ACC112 (cell line): ENCODE data around the gene CKMT1A.
"Not testable (repeated sequence)": the region's sequence is repeated elsewhere in the genome, so short reads cannot be mapped to it uniquely, and the experiment has no call there.

Experiments
- H2AFZ ChIP-seq: fragments of 200-600 bp; sonication (generic); one replicate; pipeline ENCODE4 v1.6.0; 2017; ENCODE audit warnings: antibody characterized with exemption, low read length; ENCODE audit not compliant: unreplicated experiment
- H3K27ac ChIP-seq: fragments of 200-600 bp; sonication (generic); 2 replicates; pipeline ENCODE4 v1.5.1; 2014; ENCODE audit warnings: low read depth, mild to moderate bottlenecking, antibody characterized with exemption, low read length, moderate library complexity
- H3K27me3 ChIP-seq: fragments of 200-600 bp; sonication (generic); 2 replicates; pipeline ENCODE4 v1.6.1; 2014; ENCODE audit warnings: mild to moderate bottlenecking, antibody characterized with exemption, low read length, moderate library complexity, mixed read lengths; ENCODE audit not compliant: insufficient read depth
- H3K36me3 ChIP-seq: fragments of 200-600 bp; sonication (generic); 2 replicates; pipeline ENCODE4 v1.6.1; 2016; ENCODE audit warnings: mild to moderate bottlenecking, antibody characterized with exemption, low read length, moderate library complexity, mixed read lengths; ENCODE audit not compliant: insufficient read depth
- H3K4me1 ChIP-seq: fragments of 200-600 bp; sonication (generic); one replicate; pipeline ENCODE4 v1.6.1; 2016; ENCODE audit warnings: low read length, mixed read lengths; ENCODE audit not compliant: insufficient read depth, unreplicated experiment, control insufficient read depth
- H3K4me3 ChIP-seq: fragments of 200-600 bp; sonication (generic); 2 replicates; pipeline ENCODE4 v1.5.1; 2014; ENCODE audit warnings: mild to moderate bottlenecking, low read depth, low read length
- H3K79me2 ChIP-seq: fragments of 200-600 bp; sonication (generic); one replicate; pipeline ENCODE4 v1.6.0; 2016; ENCODE audit warnings: low read length; ENCODE audit not compliant: control insufficient read depth, unreplicated experiment, insufficient read depth

The CKMT1A gene

GRCh38 chr15:43702174-43702573, 8.5 kb downstream of the CKMT1A start:
- Histone ChIP-seq H2AFZ (no peak overlapping the region), H3K79me2 (no peaks in the 10 kb centered on the region), H3K27me3 (peaks cover 40% of the 10 kb centered on the region), H3K4me1 (no peaks in the 10 kb centered on the region), H3K4me3 (no peak overlapping the region), H3K36me3 (no peaks in the 10 kb centered on the region), H3K27ac (no peak overlapping the region)

- no peaks in the 10 kb centered on the region for H3K4me1 ChIP-seq
- H3K79me2 ChIP-seq, result no peaks in the 10 kb centered on the region
- H3K27me3 ChIP-seq, result peaks cover 34% of the 10 kb centered on the region
- no peak overlapping the region for H2AFZ ChIP-seq
- no peak overlapping the region for H3K27ac ChIP-seq
- no peak overlapping the region for H3K4me3 ChIP-seq
- H3K36me3 ChIP-seq, result no peaks in the 10 kb centered on the region
These were observed 9.2 kb downstream of the CKMT1A start for GRCh38 chr15:43702701-43703424.

GRCh38 chr15:43710431-43711131, 16.9 kb downstream of the CKMT1A start:
- H3K27ac ChIP-seq, H2AFZ ChIP-seq, H3K79me2 ChIP-seq, H3K36me3 ChIP-seq, H3K4me3 ChIP-seq, H3K27me3 ChIP-seq, H3K4me1 ChIP-seq: not testable (repeated sequence)

GRCh38 chr15:43723151-43723550, 29.5 kb downstream of the CKMT1A start:
- Histone ChIP-seq H3K4me3 (no peak overlapping the region), H3K27ac (no peak overlapping the region), H3K27me3 (peaks cover 8% of the 10 kb centered on the region), H3K79me2 (no peaks in the 10 kb centered on the region), H2AFZ (no peak overlapping the region), H3K4me1 (no peaks in the 10 kb centered on the region), H3K36me3 (no peaks in the 10 kb centered on the region)

- not testable (repeated sequence) for H2AFZ ChIP-seq, H3K27me3 ChIP-seq, H3K4me1 ChIP-seq, H3K27ac ChIP-seq, H3K36me3 ChIP-seq, H3K79me2 ChIP-seq, H3K4me3 ChIP-seq
These were observed 32.6 kb downstream of the CKMT1A start for GRCh38 chr15:43726306-43726705.

GRCh38 chr15:43728053-43728725, 34.5 kb downstream of the CKMT1A start:
- not testable (repeated sequence) for H3K4me1 ChIP-seq, H3K4me3 ChIP-seq, H2AFZ ChIP-seq, H3K36me3 ChIP-seq, H3K79me2 ChIP-seq, H3K27ac ChIP-seq, H3K27me3 ChIP-seq

- H2AFZ ChIP-seq, result no peak overlapping the region
- no peaks in the 10 kb centered on the region for H3K36me3 ChIP-seq
- no peaks in the 10 kb centered on the region for H3K79me2 ChIP-seq
- no peak overlapping the region for H3K27ac ChIP-seq
- no peak overlapping the region for H3K4me3 ChIP-seq
- H3K27me3 ChIP-seq, result no peaks in the 10 kb centered on the region
- H3K4me1 ChIP-seq, result no peaks in the 10 kb centered on the region
These were observed 41.8 kb downstream of the CKMT1A start for GRCh38 chr15:43735416-43735815.

GRCh38 chr15:43746245-43746902, 52.7 kb downstream of the CKMT1A start, which contains the start of gene PDIA3:
PDIA3 (plus strand) TSS chr15:43746438; CDS start chr15:43746540, 102 bp downstream.
- peaks cover 56% of the 10 kb centered on the region for H3K79me2 ChIP-seq
- peak within 1 kb of the TSS; percentile 76 for H3K27ac ChIP-seq
- H3K4me1 ChIP-seq, result peaks cover 13% of the 10 kb centered on the region
- H3K36me3 ChIP-seq, H3K27me3 ChIP-seq: not testable (repeated sequence)
- H2AFZ ChIP-seq, result peak within 1 kb of the TSS; percentile 53
- H3K4me3 ChIP-seq, result peak within 1 kb of the TSS; percentile 95

- Histone ChIP-seq H3K4me3 (peak overlapping the region; percentile 95), H3K27ac (peak overlapping the region; percentile 76), H3K4me1 (peaks cover 17% of the 10 kb centered on the region), H2AFZ (peak overlapping the region; percentile 53), H3K79me2 (peaks cover 61% of the 10 kb centered on the region)
- H3K27me3 ChIP-seq, H3K36me3 ChIP-seq: not testable (repeated sequence)
These were observed 53.2 kb downstream of the CKMT1A start for GRCh38 chr15:43746903-43747309.

GRCh38 chr15:43748376-43748775, 54.7 kb downstream of the CKMT1A start:
- Histone ChIP-seq H3K27ac (no peak overlapping the region), H3K4me3 (peak overlapping the region; percentile 95), H2AFZ (no peak overlapping the region), H3K36me3 (peaks cover 17% of the 10 kb centered on the region), H3K4me1 (peaks cover 17% of the 10 kb centered on the region), H3K79me2 (peaks cover 76% of the 10 kb centered on the region), H3K27me3 (no peaks in the 10 kb centered on the region)
